HG02938 (cell line): ENCODE data around the gene SNAPIN.

Source experiments
- ATAC-seq: cut with Tn5 transposase; IDR thresholded peaks from one replicate; pipeline ENCODE4 v1.9.1; 2021; ENCODE audit warnings: mild to moderate bottlenecking, moderate library complexity; ENCODE audit not compliant: unreplicated experiment

SNAPIN gene

GRCh38 chr1:153699768-153700167, 41.3 kb downstream of the SNAPIN start:
- no peak for ATAC-seq

- ATAC-seq: no peak
These were observed 47.0 kb downstream of the SNAPIN start for GRCh38 chr1:153705484-153705883.

- ATAC-seq: no peak
These were observed 52.5 kb downstream of the SNAPIN start for GRCh38 chr1:153711026-153711425.
